HEK293 (cell line): ENCODE data around the gene IRAK2.

ENCODE experiments used
- ZBTB11 ChIP-seq: fragments of 450-650 bp; formaldehyde crosslinking; conservative IDR thresholded peaks from 2 replicates; pipeline ENCODE4 v1.5.1; 2016; ENCODE audit warnings: low read depth, missing biosample characterization, missing genetic modification characterization
- ZNF211 ChIP-seq: fragments of 450-650 bp; formaldehyde crosslinking; IDR thresholded peaks from 2 replicates; pipeline ENCODE4 v1.5.1; 2016; ENCODE audit warnings: low read depth, missing biosample characterization, missing genetic modification characterization
- ZNF335 ChIP-seq: fragments of 450-650 bp; formaldehyde crosslinking; conservative IDR thresholded peaks from 2 replicates; pipeline ENCODE4 v1.5.1; 2016; ENCODE audit warnings: missing biosample characterization, missing genetic modification characterization
- ZNF830 ChIP-seq: fragments of 450-650 bp; IDR thresholded peaks from 2 replicates; pipeline ENCODE4 v1.5.0; 2018; ENCODE audit warnings: missing biosample characterization, missing genetic modification characterization, low read depth, mild to moderate bottlenecking, moderate library complexity
- TF ChIP-seq, protein P1 (sequence below): fragments of 450-650 bp; formaldehyde crosslinking; IDR thresholded peaks from 2 replicates; pipeline ENCODE4 v1.5.1; 2016; ENCODE audit warnings: missing biosample characterization, missing genetic modification characterization

DNA sequence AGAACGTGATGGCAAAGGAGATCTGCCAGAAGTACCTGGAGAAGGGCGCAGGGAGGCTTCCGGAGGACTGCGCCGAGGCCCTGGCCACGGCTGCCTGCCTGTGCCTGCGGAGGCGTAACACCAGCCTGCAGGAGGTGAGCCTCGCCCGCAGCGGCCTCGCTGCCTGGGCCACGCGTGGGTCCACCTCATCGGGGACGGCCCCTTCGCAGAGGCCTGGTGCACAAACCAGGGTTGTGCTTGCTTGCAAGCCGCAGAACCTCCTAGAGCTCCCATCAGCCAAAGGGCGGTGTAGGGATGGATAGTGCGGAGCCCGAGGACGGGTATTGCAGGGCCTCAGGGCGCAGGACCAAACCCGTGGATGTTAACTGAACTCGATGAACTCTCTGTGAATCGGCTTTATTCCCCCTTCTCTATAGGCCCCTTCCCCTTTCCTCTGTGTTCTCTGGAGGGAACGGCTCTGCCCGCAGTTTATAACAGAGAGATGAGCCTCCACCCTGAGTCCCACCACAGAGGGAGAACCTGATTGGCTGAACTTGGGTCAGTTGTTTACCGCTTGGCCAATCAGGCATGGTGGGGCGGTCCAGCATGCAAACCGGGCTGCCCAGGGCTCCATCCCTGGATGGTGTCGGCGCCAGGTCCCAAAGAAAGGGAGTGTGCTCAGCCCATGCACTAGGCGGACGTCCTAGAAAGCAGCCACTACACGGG lies 70.0 kb downstream of the IRAK2 start:
- TF ChIP-seq ZNF830 (no peak), ZNF211 (tag by site-specific recombination) (no peak), ZNF335 (tag by site-specific recombination) (no peak), ZBTB11 (tag by site-specific recombination) (no peak)
- TF ChIP-seq, protein P1, sequence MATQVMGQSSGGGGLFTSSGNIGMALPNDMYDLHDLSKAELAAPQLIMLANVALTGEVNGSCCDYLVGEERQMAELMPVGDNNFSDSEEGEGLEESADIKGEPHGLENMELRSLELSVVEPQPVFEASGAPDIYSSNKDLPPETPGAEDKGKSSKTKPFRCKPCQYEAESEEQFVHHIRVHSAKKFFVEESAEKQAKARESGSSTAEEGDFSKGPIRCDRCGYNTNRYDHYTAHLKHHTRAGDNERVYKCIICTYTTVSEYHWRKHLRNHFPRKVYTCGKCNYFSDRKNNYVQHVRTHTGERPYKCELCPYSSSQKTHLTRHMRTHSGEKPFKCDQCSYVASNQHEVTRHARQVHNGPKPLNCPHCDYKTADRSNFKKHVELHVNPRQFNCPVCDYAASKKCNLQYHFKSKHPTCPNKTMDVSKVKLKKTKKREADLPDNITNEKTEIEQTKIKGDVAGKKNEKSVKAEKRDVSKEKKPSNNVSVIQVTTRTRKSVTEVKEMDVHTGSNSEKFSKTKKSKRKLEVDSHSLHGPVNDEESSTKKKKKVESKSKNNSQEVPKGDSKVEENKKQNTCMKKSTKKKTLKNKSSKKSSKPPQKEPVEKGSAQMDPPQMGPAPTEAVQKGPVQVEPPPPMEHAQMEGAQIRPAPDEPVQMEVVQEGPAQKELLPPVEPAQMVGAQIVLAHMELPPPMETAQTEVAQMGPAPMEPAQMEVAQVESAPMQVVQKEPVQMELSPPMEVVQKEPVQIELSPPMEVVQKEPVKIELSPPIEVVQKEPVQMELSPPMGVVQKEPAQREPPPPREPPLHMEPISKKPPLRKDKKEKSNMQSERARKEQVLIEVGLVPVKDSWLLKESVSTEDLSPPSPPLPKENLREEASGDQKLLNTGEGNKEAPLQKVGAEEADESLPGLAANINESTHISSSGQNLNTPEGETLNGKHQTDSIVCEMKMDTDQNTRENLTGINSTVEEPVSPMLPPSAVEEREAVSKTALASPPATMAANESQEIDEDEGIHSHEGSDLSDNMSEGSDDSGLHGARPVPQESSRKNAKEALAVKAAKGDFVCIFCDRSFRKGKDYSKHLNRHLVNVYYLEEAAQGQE (tag by site-specific recombination), result no peak
